ENCODE measurements around the gene UBE2D1.

The UBE2D1 gene

GRCh38 chr10:58334817-58335305 lies at the start of gene UBE2D1:
UBE2D1 (plus strand) TSS chr10:58335006; CDS start chr10:58335202, 196 bp downstream.
- DNase-seq (ENCODE audit: low read depth in 1 of 2, low spot score in 1 of 2), result peak; percentile 60 to 79

GRCh38 chr10:58291538-58292174 lies 43.1 kb upstream of the UBE2D1 start:
- DNase-seq (ENCODE audit: low read depth in 1 of 2, low spot score in 1 of 2), result no peak

GRCh38 chr10:58293989-58294388 lies 40.8 kb upstream of the UBE2D1 start:
- no peak for DNase-seq (ENCODE audit: low read depth in 1 of 2, low spot score in 1 of 2)

GRCh38 chr10:58299580-58299979 lies 35.2 kb upstream of the UBE2D1 start:
- DNase-seq (ENCODE audit: low read depth in 1 of 2, low spot score in 1 of 2), result peak in 1 of 2 donors; percentile 12

GRCh38 chr10:58300676-58301075 lies 34.1 kb upstream of the UBE2D1 start:
- no peak for DNase-seq (ENCODE audit: low read depth in 1 of 2, low spot score in 1 of 2)

- no peak for DNase-seq (ENCODE audit: low read depth in 1 of 2, low spot score in 1 of 2)
These were observed 32.6 kb upstream of the UBE2D1 start for GRCh38 chr10:58302254-58302653.

GRCh38 chr10:58304099-58304633 lies 30.6 kb upstream of the UBE2D1 start:
- no peak for DNase-seq (ENCODE audit: low read depth in 1 of 2, low spot score in 1 of 2)

GRCh38 chr10:58305821-58306220 lies 29.0 kb upstream of the UBE2D1 start:
- DNase-seq (ENCODE audit: low read depth in 1 of 2, low spot score in 1 of 2), result no peak

GRCh38 chr10:58307676-58308075 lies 27.1 kb upstream of the UBE2D1 start:
- no peak for DNase-seq (ENCODE audit: low read depth in 1 of 2, low spot score in 1 of 2)

GRCh38 chr10:58311026-58311425 lies 23.8 kb upstream of the UBE2D1 start:
- no peak for DNase-seq (ENCODE audit: low read depth in 1 of 2, low spot score in 1 of 2)

- DNase-seq (ENCODE audit: low read depth in 1 of 2, low spot score in 1 of 2), result no peak
These were observed 17.9 kb upstream of the UBE2D1 start for GRCh38 chr10:58316874-58317273.

GRCh38 chr10:58318346-58318745 lies 16.5 kb upstream of the UBE2D1 start:
- DNase-seq (ENCODE audit: low read depth in 1 of 2, low spot score in 1 of 2), result no peak

GRCh38 chr10:58319599-58319998 lies 15.2 kb upstream of the UBE2D1 start:
- no peak for DNase-seq (ENCODE audit: low read depth in 1 of 2, low spot score in 1 of 2)

GRCh38 chr10:58320351-58321049 lies 14.3 kb upstream of the UBE2D1 start:
- DNase-seq (ENCODE audit: low read depth in 1 of 2, low spot score in 1 of 2), result no peak

- no peak for DNase-seq (ENCODE audit: low read depth in 1 of 2, low spot score in 1 of 2)
These were observed 12.6 kb upstream of the UBE2D1 start for GRCh38 chr10:58322072-58322834.

- DNase-seq (ENCODE audit: low read depth in 1 of 2, low spot score in 1 of 2), result no peak
These were observed 12.0 kb upstream of the UBE2D1 start for GRCh38 chr10:58322835-58323209.

GRCh38 chr10:58326967-58327381 lies 7.8 kb upstream of the UBE2D1 start:
- DNase-seq (ENCODE audit: low read depth in 1 of 2, low spot score in 1 of 2), result no peak

- DNase-seq (ENCODE audit: low read depth in 1 of 2, low spot score in 1 of 2), result no peak
These were observed 6.6 kb upstream of the UBE2D1 start for GRCh38 chr10:58328233-58328632.

GRCh38 chr10:58330431-58330830 lies 4.4 kb upstream of the UBE2D1 start:
- DNase-seq (ENCODE audit: low read depth in 1 of 2, low spot score in 1 of 2), result no peak

- DNase-seq (ENCODE audit: low read depth in 1 of 2, low spot score in 1 of 2), result no peak
These were observed 3.2 kb upstream of the UBE2D1 start for GRCh38 chr10:58331646-58332045.

GRCh38 chr10:58335306-58336005 lies 650 bp downstream of the UBE2D1 start:
- DNase-seq (ENCODE audit: low read depth in 1 of 2, low spot score in 1 of 2), result no peak
